NCI-H128 (cell line): ENCODE results near the gene MX2.

Experiments used
- DNase-seq: peaks from one replicate; lab custom pipeline; 2025; ENCODE audit not compliant: unreplicated experiment; lab: John Stamatoyannopoulos, UW

The MX2 gene

GRCh38 chr21:41364308-41364707, 2.5 kb downstream of the MX2 start:
- no peak for DNase-seq

- no peak for DNase-seq
Observed at GRCh38 chr21:41365377-41366107, 3.7 kb downstream of the MX2 start.

- DNase-seq = no peak
Observed at GRCh38 chr21:41366522-41367151, 4.8 kb downstream of the MX2 start.

- DNase-seq = no peak
Observed at GRCh38 chr21:41367301-41367944, 5.6 kb downstream of the MX2 start.

- no peak for DNase-seq
Observed at GRCh38 chr21:41367945-41368734, 6.3 kb downstream of the MX2 start.

GRCh38 chr21:41368735-41369104, 6.9 kb downstream of the MX2 start:
- DNase-seq = no peak

- no peak for DNase-seq
Observed at GRCh38 chr21:41369105-41369919, 7.5 kb downstream of the MX2 start.

- DNase-seq = no peak
Observed at GRCh38 chr21:41369920-41370839, 8.4 kb downstream of the MX2 start.

- DNase-seq = no peak
Observed at GRCh38 chr21:41370840-41371684, 9.2 kb downstream of the MX2 start.

- no peak for DNase-seq
Observed at GRCh38 chr21:41371685-41372030, 9.8 kb downstream of the MX2 start.

- DNase-seq = no peak
Observed at GRCh38 chr21:41373253-41373652, 11.4 kb downstream of the MX2 start.

- no peak for DNase-seq
Observed at GRCh38 chr21:41373763-41374162, 11.9 kb downstream of the MX2 start.

GRCh38 chr21:41374177-41374712, 12.4 kb downstream of the MX2 start:
- no peak for DNase-seq

- no peak for DNase-seq
Observed at GRCh38 chr21:41374867-41375533, 13.2 kb downstream of the MX2 start.

GRCh38 chr21:41375875-41376274, 14.0 kb downstream of the MX2 start:
- no peak for DNase-seq

- no peak for DNase-seq
Observed at GRCh38 chr21:41377715-41378114, 15.9 kb downstream of the MX2 start.

GRCh38 chr21:41378849-41379248, 17.0 kb downstream of the MX2 start:
- DNase-seq = no peak

- no peak for DNase-seq
Observed at GRCh38 chr21:41379901-41380300, 18.1 kb downstream of the MX2 start.
